DND-41 (cell line): ENCODE measurements around the gene CDHR1.

Source experiments
- CTCF ChIP-seq: IDR thresholded peaks from 2 replicates; pipeline ENCODE4 v1.5.1; 2012; ENCODE audit warnings: borderline replicate concordance, low read length, moderate library complexity, mild to moderate bottlenecking; ENCODE audit not compliant: poor library complexity, severe bottlenecking; ENCODE audit errors: extremely low read depth
- EZH2 ChIP-seq: IDR thresholded peaks from 3 replicates; pipeline ENCODE4 v1.6.1; 2012; ENCODE audit warnings: borderline replicate concordance, low read depth, mild to moderate bottlenecking, moderate library complexity, low read length, inconsistent platforms; ENCODE audit not compliant: severe bottlenecking

GRCh38 chr10:84158061-84158460, 36.3 kb upstream of the CDHR1 start:
- TF ChIP-seq CTCF (no peak), EZH2 (no peak)
